ENCODE results near the gene HDAC11.
"Not testable (repeated sequence)": the region's sequence is repeated elsewhere in the genome, so short reads cannot be mapped to it uniquely, and the experiment has no call there.

The HDAC11 gene

DNA sequence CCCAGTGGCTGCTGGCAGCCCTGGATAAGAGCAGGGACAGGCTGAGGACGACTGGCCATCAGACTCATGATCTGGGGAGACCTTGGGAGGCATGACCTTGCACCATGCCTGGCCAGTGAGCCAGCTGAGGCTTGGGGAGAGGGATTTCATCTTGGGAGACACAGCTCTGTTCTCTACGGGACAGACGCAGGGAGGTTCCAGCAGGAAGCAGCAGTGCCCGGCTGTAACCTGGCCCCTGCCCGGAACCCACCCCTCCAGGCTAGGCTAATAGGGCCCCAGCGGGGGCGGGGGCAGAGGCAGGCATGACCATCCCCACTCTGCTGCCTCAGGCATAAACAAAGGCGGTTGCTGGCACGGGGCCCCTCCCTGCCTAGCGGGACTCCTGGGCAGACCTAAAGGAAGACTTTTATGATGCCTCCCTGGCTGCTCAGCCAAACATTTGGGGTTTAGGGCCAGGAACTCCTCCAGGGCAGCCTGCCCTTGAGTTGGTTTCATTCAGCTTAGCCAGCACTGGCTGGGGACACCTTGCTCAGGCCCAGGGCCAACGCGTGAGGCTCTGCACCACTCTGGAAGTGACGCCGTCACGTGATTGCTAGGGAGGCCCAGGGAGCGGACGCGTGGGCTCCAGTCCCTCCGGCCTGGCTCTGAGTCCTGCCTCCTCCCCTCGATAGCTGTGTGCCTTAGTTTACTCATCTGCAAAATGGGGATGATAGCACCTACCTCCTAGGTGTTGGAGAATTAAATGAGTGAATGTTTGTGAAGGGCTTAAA, 27.6 kb downstream of the HDAC11 start:
- no peak for DNase-seq (ENCODE audit: low read depth in 2 of 2)

DNA sequence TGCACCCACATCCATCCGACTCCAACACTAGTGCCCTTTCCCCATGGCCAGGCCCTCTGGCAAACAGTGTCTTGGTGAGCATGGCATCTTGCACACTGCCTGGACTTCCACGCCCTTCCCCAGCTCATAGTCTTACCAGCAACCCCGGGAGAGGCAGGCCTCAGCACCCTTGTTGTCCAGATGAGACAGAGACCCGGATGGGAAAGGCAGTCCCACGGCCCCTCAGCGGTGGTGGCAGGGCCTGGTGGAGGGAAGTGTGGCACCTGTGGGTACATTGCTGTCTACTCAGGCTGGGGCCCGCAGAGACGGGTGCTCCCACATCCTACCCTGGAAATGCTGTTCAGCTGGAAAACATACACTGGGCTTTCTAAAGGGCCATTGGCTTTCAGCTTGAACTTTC, 28.4 kb downstream of the HDAC11 start:
- no peak for DNase-seq (ENCODE audit: low read depth in 2 of 2)

DNA sequence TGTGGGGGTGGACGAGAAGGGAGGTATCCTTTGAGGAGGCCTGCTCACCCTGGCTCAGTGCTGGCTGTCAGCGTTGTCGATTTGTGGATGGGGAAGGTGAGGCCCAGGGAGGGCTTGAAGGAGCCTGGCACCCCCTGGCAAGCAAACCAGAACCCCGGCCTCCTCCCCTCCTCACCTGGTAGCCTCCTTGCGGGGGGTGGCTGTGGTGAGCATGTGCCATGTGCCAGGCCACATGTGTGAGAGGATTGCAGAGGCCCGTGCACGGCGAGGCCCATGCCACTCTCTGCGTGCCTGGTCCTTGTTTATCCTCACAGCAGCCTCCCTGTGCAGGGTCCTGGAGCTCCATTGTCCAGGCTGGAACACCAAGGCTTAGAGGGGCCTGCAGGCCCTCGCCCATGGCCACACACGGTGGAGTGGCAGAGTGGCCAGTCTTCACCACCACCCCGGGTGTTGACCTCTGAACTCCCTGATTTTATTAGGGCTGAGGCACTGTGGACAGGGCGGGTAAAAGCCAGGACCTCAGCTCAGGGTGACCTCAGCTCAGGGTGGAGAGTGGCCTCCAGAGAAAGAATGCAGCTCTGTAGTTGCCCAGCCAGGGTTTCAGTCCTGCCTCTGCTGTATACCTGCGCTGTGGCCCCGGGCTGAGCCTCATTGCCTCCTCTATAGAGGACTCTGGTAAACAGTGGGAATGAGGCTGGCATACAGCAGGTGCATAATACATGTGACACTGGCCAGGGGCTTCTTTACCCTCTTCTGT, 29.1 kb downstream of the HDAC11 start:
- DNase-seq (ENCODE audit: low read depth in 2 of 2) = no peak

DNA sequence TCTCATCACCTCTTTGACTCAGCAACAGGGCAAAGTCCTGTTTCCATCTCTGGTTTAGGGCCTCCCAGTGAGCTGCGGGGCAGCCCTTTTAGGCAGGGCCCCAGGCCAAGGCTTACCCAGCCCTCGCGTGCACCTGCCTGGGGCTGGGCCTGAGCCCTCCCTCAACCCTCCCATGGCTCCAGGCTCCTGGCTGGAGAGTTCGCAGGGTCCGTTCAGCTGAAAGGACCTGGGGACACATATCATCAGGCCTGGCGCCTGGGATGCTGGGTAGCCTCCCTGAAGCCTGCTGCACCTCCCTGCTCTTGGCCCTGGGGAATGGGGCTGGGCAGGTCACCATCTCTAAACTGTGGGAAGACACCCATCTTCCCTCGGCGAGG, 29.7 kb downstream of the HDAC11 start:
- DNase-seq (ENCODE audit: low read depth in 2 of 2) = no peak

DNA sequence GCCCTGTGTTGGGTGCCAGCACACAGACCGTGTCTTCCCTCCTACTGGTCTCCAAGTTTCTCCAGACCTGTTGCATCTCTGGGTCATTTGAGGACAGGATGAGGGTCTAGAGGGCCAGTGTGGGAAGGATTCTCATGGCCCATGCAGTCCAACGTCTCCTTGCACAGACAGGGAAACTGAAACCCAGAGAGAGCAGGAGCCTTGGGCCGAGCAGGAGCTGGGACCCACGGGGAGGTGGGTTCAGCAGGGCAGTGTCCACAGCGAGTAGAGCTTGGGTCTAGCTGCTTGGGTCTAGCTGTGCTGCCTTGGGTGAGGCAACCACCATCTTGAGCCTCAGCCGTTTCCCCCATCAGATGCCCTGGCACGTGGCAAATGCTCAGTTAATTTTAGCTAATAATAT, 32.3 kb downstream of the HDAC11 start:
- DNase-seq (ENCODE audit: low read depth in 2 of 2) = no peak

DNA sequence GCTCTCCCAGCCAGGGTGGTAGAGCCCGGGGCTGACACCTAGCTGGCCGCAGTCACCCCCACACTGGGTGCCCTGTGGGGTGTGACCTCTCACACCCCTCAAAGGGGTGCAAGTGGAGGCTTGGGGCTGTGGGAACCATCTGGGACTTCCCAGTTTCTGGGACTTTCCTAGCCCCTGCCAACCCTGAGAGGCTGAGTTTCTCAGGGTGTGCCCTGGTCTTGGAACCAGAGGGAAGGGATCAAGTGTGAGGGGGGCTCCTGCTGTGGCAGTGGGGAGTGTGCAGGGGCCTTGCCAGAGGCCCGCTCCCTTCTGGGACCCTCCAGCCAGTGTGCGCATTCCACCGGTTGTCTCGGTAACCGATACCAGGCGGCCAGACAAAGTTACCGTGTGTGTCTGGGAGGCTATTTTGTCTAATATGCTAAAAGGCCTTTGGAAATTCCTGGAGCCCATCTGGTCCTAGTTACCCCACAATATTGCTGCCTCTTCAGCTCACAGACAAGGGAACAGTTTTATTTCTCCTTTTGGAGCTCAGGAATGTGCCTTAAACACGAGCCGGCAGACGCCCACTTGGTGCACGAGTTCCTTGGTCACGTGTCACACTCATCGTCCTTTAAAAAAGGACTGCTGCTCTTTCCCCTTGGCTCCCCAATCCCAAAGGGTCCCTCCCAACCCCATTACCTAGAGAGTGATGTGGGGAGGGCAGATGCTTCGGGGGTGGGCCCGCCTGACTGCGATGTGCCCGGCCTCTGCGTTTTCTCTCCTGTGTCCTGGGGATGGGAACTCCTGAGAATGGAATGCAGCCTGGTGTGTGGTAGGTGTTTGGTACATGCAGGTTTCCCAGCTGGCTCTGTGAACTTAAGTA, 33.2 kb downstream of the HDAC11 start:
- DNase-seq (ENCODE audit: low read depth in 2 of 2) = no peak

DNA sequence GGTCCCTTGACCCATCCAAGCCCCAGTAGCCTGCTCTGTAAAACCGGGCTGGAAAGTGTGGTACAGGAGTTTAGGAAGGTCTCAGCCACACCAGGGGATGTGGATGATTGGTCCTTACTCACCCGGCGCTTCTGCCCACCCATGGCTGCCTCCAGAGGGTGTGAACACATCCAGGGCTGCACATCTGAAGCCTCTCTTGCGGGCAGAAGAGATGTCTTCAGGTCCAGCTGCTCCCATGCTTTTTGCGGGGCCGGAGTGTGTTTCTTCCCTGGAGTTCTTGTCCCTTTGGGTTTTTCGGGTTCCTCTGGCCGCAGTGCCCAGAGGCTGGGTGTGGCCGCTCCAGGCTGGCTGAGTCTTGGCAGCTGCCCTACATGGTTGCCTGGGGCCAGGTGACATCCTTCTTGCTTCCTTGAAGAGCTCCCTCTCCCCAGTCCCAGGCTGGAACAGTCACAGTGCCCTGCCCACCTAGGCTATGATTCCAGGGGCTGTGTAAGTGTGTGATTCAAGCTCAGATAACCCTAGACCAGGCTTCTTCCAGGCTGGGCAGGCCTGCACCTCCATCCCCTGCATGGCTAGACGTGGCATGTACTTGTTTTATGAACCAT, 33.9 kb downstream of the HDAC11 start:
- DNase-seq (ENCODE audit: low read depth in 2 of 2) = no peak

DNA sequence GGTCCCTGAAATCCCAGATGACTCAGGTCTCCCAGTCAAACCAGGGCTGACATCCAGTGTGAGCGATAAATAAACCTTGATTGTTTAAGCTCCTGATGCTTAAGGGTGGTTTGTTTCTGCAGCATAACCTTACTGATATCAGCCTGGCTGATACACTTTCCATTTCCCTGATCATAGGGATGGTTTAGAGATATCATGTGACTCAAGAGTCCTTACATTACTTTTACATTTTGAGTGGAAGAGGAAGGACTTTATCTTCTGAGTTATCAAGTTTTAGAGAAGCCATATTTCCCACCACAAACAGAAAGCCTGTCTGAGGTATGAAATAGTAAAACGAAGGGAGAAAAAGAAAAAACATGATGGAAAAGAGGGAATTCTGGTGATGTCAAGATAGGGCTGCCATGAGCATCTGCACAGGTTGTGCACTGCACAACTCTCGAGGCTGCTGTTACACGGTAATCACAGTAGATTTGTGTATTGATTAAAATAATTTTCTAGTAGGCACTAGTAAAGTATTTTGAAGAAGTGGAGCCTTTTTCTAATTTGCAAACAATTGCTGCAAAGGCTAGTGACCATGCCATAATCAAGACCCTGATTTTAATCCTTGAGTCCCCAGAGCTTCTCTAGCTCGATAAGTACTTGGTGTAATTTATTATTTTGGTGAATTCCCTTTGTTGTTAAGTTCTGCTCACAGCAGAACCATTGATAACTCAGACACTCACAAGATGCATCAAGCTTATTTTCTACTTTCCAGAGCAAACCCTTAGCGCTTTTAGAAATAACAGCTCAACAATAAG, 34.7 kb downstream of the HDAC11 start:
- DNase-seq (ENCODE audit: low read depth in 2 of 2) = no peak

DNA sequence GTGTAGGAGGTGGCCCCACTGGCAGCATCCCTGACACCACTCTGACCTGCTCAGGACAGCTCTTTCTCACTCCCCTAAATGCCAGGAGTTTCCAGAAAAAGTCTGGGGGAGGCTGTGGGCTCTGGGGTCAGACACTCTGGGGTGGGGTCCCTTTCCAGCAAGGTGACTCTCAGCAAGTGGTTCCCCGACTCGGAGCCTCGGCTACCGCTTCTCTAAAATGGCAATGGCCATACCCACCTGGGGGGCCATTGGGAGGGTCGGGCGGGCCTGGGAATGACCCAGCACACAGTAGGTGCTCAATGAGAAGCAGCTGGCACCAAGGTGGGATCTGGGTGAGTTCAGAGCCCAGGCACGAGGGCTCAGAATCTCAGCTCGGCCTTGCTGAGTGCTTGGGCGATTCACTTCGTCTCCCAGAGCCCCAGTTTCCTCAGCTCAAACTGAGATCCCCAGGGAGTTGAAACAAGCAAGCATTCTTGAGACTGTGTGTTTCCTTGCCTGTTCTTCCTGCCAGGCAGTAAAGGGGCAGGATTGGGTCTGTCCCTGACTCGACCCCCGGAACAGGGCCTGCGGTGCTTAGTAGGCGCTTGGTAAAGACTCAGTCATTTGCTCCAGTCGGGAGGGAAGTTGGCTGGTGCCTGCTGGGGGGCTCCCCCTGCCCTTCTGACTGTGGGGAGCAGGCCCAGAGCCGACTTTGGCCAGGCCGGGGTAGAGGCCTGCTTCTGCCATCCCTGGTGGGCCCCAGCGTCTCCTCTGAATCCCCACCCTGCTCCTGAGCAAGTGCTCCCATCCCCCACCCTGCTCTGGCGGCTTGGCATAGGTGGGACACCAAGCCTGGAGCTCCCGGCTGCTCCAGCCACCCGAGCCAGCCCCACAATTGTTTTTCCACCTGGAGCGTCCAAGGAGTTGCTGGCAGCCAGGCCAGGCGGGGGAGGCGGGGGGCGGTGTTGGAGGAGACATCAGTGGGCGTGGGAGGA, 36.0 kb downstream of the HDAC11 start:
- DNase-seq (ENCODE audit: low read depth in 2 of 2) = no peak

DNA sequence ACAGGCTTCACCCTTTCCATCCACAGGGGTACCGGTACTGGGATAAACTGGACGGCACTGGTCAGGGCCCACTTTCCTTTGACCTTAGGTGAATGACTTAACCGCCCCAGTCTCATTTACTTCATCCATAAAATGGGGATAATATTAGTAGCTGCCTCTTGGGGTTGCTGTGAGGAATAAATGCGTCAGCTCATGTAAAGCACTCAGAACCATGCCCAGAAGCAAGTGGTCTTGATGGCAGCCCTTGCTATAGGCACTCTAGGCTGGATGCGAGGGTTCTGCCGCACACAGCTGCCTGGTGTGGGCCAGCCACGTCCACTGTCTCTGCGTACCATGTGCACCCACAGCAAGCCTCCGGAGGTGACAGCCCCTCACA, 36.6 kb downstream of the HDAC11 start:
- no peak for DNase-seq (ENCODE audit: low read depth in 2 of 2)

DNA sequence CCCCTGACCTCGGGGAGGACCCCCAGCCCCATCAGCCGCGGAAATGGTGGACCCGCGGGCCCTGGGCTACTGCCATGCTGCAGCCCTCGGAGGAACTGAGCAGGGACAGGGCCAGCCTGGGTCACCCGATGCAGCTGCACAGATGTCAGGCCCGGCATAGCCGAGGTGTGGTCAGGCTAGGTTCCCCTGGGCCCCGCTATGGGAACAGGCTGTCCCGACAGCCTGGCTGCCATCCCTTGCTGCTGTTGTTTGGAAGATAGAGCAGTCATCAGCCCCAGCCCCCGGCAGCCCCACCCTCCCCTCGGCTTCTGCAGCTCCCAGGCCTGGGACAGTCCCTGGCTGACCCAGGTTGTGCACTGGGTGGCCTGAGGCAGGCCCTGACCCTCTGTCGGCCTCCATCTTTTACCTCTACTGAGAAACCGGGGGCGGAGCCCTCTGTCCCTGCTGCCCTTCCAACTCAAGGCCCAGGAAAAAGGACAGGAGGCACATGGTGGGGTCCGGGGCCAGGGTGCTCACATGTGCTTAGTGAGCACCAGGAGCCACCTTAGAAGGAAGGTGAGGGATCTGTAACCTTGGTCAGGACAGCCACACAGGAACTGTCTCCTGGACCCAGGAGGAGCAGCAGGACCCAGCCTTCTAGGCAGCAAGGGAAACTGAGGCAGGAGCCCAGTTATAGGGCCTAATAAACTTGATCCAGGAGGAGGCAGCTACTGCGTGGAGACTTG, 37.3 kb downstream of the HDAC11 start:
- no peak for DNase-seq (ENCODE audit: low read depth in 2 of 2)

DNA sequence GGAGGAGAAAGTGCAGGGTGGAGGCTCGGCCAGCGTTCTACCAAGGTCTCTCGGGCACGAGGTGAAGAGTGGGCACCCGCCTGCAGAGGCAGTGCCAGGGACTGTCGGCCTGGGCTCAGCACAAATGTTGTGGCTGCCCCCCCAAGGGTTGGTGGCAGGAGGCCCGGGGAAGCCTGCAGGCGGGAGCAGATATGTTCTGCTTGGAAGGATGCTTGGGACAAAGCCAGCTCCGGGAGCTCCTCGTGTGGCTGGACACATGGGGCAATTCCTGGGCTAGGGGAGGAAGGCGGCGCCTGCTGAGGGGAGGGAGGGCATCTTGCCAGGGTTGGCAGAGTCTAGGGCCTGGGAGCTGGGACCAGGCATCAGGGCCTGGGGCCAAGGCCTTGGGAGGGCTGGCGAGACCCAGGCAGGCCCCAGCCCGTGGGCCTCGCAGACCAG, 38.4 kb downstream of the HDAC11 start:
- DNase-seq (ENCODE audit: low read depth in 2 of 2) = no peak

DNA sequence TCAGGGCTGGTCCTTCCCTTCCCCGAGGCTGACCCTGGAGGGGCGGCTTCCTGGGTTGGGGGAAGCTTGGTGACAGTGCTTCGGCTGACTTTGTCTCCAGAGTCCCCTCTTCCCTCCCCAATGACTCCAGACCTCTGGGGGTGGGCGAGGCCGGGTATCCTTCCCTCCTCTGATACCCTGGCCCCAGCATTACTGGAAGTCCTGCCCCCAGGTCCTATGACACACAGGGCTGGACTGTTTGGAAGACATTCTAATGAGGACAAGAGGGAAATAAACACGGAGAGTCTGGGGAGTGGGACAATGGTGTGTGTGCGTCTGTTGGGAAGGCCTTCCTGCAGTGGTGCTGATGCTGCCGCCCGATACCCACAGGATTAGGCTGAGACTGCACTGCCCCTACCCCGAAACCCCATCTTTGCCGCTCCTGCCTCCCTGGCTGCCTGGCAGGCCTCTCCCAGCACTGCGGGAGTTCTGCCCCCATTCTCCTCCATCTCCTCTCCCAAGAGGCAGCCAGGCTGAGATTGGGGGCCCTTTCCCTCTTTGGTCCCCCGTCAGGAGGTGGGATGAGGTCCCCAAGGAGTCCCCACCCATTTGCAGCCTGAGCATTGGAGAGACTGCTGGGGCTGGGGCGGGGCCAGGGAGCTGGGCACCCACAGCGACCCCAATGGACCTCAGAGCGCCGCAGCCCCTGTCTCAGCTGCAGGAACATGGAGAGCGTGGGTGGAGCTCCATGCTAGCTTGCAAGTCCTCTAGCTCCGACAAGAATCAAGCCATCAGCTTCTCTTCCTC, 39.1 kb downstream of the HDAC11 start:
- no peak for DNase-seq (ENCODE audit: low read depth in 2 of 2)

DNA sequence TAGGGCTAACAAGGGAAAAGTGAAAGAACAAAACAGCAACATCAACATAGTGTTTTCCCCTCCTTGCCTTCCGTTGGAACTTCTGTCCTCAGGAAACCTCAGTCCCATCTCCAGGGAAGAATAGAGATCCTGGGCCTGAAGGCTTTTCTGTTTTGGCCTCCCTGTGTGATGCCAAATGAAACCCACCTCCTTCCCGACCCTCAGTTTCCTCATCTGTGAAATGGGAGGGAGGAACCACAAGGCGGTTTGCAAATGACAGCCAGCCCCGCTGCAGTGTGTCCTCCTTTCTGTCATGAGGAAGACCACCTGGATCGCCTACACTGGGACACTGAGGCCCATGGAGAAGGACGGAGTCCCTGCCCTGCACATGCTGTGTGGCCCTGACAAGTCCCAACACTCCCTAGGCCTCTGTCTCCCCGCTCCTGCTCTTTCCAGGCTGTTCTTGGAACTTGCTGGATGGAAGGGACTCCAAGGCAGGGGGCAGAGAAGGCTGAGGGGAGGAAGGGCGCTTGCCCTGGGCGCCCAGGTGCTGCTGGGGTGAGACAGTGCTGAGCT, 40.3 kb downstream of the HDAC11 start:
- DNase-seq (ENCODE audit: low read depth in 2 of 2) = no peak

DNA sequence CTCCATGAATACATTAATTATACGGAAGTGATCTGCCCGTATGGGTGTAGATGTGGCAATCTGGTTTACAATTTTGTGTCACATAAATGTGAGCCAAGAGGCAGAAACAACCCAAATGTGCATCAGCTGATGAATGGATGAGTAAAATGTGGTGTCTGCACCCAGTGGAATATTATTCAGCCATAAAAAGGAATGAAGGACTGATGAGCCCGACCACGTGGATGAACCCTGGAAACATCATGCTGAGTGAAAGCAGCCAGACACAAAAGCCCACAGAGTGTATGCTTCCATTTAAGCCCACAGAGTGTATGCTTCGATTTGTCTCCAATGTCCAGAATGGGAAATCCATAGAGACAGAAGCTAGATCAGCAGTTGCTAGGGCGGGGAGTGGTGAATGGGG, 41.2 kb downstream of the HDAC11 start:
- DNase-seq (ENCODE audit: low read depth in 2 of 2) = no peak

DNA sequence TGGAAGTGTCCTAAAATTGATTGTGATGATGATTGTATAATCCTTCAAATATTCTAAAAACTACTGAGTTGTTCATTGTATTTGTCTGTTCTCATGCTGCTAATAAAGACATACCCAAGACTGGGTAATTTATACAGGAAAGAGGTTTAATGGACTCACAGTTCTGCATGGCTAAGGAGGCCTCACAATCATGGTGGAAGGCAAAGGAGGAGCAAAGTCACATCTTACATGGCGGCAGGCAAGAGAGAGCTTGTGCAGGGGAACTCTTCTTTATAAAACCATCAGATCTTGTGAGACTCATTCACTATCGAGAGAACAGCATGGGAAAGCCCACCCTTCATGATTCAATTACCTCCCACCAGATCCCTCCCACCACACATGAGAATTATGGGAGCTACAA, 41.6 kb downstream of the HDAC11 start:
- not testable (repeated sequence) for DNase-seq (ENCODE audit: low read depth in 2 of 2)

DNA sequence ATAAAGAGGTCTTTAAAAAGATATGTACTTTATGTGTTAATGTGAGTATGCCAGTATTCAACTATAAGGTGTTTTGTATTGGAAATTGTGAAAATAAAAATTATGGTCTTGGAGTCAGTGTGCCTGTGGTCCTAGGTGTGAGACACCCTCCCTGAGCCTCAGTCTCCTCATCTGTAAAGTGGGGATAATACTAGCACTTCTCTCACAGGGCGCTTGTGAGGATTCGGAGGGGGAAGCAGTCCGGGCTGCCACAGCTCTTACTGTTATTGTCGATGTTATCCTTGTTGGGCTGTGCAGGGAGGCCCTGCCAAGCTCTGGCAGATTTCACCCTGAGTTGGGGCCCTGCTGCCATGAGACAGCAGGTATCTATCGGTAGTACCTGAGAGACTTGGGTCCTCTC, 42.1 kb downstream of the HDAC11 start:
- DNase-seq (ENCODE audit: low read depth in 2 of 2) = no peak

DNA sequence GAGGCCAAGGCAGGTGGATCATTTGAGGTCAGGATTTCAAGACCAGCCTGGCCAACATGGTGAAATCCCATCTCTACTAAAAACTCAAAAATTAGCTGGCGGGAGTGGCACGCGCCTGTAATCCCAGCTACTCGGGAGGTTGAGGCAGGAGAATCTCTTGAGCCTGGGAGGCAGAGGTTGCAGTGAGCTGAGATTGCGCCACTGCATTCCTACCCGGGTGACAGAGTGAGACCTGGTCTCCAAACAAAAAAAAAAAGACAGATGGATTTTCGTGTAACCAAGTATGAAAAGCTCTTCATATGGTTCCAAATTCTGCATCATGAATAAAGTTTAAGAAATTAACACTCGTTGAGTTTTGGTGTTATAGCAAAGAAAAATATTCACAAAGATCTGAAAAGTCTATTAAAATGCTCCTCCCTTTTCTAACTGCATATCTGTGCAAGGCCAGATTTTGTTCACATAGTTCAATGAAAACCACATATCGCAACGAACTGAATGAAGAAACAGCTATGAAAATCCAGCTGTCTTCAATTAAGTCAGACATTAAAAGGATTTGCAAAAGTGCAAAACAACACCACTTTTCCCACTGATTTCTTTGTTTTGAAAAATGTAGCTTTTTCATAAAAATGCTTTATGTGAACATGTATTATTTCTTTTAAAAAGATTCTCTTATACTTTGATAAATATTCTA, 45.0 kb downstream of the HDAC11 start:
- DNase-seq (ENCODE audit: low read depth in 2 of 2) = no peak
